Nephron (organoid): ENCODE measurements around the gene DUS1L.

Experiments used
- H3K27ac Mint-ChIP-seq, 3 experiments: 2 replicates each; pipeline ENCODE4 v1.8.0; 2020; ENCODE audit warnings: mixed read lengths in 3 of 3, mild to moderate bottlenecking in 2 of 3, moderate library complexity in 1 of 3
- H3K27me3 Mint-ChIP-seq: 2 replicates; pipeline ENCODE4 v1.8.0; 2021; ENCODE audit warnings: low read depth, mild to moderate bottlenecking, moderate library complexity, mixed read lengths
- H3K36me3 Mint-ChIP-seq: 2 replicates; pipeline ENCODE4 v1.8.0; 2020; ENCODE audit warnings: low read depth, mixed read lengths
- H3K4me1 Mint-ChIP-seq: 2 replicates; pipeline ENCODE4 v1.8.0; 2020; ENCODE audit warnings: mixed read lengths
- H3K4me3 Mint-ChIP-seq, 3 experiments: 2 replicates each; pipeline ENCODE4 v1.8.0; 2020; ENCODE audit warnings: mild to moderate bottlenecking in 3 of 3, mixed read lengths in 3 of 3, moderate library complexity in 2 of 3
- H3K9me3 Mint-ChIP-seq: 2 replicates; pipeline ENCODE4 v1.8.0; 2020; ENCODE audit warnings: mixed read lengths
- CTCF ChIP-seq, 3 experiments: fragments of 200-600 bp; sonication (generic); IDR thresholded peaks; one replicate each; pipeline ENCODE4 v1.5.0; 2021; ENCODE audit warnings: antibody characterized with exemption in 3 of 3; ENCODE audit not compliant: unreplicated experiment in 3 of 3

DUS1L gene

GRCh38 chr17:82061047-82061925, 4.3 kb downstream of the DUS1L start:
- no peak for TF ChIP-seq CTCF (IDR thresholded peaks at IDR 0.05; ENCODE audit: unreplicated experiment in 3 of 3)
- Mint-ChIP-seq H3K27ac (no peak overlapping the region), H3K4me3 (no peak overlapping the region), H3K36me3 (peaks cover 9% of the 10 kb centered on the region), H3K9me3 (no peaks in the 10 kb centered on the region), H3K27me3 (no peaks in the 10 kb centered on the region), H3K4me1 (no peaks in the 10 kb centered on the region)

GRCh38 chr17:82060614-82061013, 5.0 kb downstream of the DUS1L start:
- H3K27me3 Mint-ChIP-seq = no peaks in the 10 kb centered on the region

GRCh38 chr17:82060001-82060380, 5.6 kb downstream of the DUS1L start:
- Mint-ChIP-seq H3K9me3 (no peaks in the 10 kb centered on the region), H3K36me3 (peaks cover 10% of the 10 kb centered on the region), H3K27ac (no peak overlapping the region), H3K4me3 (peak overlapping the region in 1 of 3 experiments; percentile 58), H3K27me3 (no peaks in the 10 kb centered on the region), H3K4me1 (no peaks in the 10 kb centered on the region)
- no peak for TF ChIP-seq CTCF (IDR thresholded peaks at IDR 0.05; ENCODE audit: unreplicated experiment in 3 of 3)

More at GRCh38 chr17:82060614-82061013, 5.0 kb downstream of the DUS1L start:
- Mint-ChIP-seq H3K4me3 (no peak overlapping the region), H3K36me3 (peaks cover 9% of the 10 kb centered on the region), H3K4me1 (no peaks in the 10 kb centered on the region), H3K9me3 (no peaks in the 10 kb centered on the region), H3K27ac (no peak overlapping the region)
- TF ChIP-seq CTCF (IDR thresholded peaks at IDR 0.05; ENCODE audit: unreplicated experiment in 3 of 3) = no peak

- TF ChIP-seq CTCF (IDR thresholded peaks at IDR 0.05; ENCODE audit: unreplicated experiment in 3 of 3) = no peak
- H3K4me1 Mint-ChIP-seq = no peaks in the 10 kb centered on the region
- peaks cover 12% of the 10 kb centered on the region for H3K36me3 Mint-ChIP-seq
- no peak overlapping the region for H3K4me3 Mint-ChIP-seq
- no peaks in the 10 kb centered on the region for H3K9me3 Mint-ChIP-seq
- H3K27ac Mint-ChIP-seq = no peak overlapping the region
- H3K27me3 Mint-ChIP-seq = no peaks in the 10 kb centered on the region
These were observed 6.2 kb downstream of the DUS1L start for GRCh38 chr17:82059272-82060000.

GRCh38 chr17:82058855-82059249, 6.8 kb downstream of the DUS1L start:
- H3K27me3 Mint-ChIP-seq = no peaks in the 10 kb centered on the region

More at GRCh38 chr17:82058855-82059249, 6.8 kb downstream of the DUS1L start:
- no peak overlapping the region for H3K4me3 Mint-ChIP-seq
- no peak for TF ChIP-seq CTCF (IDR thresholded peaks at IDR 0.05; ENCODE audit: unreplicated experiment in 3 of 3)
- H3K4me1 Mint-ChIP-seq = no peaks in the 10 kb centered on the region
- H3K9me3 Mint-ChIP-seq = no peaks in the 10 kb centered on the region
- H3K36me3 Mint-ChIP-seq = peaks cover 12% of the 10 kb centered on the region
- H3K27ac Mint-ChIP-seq = no peak overlapping the region
